RWPE1 (cell line): Measurements from ENCODE around the gene FOCAD.

Source experiments
- CTCF ChIA-PET: fragments of 350-600 bp; sonication (Branson Sonifier 250); formaldehyde crosslinking; extraction: SDS; loops from one replicate; lab custom pipeline; 2021; lab: Yijun Ruan, JAX
- POLR2A ChIA-PET: fragments of 400-600 bp; formaldehyde crosslinking; extraction: SDS; loops from one replicate; lab custom pipeline; 2020; ENCODE audit warnings: antibody characterized with exemption; ENCODE audit not compliant: low non-redundant PET; lab: Yijun Ruan, JAX
- DNase-seq: peaks from one replicate; pipeline ENCODE4 v3.0.0; 2012; ENCODE audit warnings: low spot score
- H3K27ac ChIP-seq: fragments of 450-650 bp; 2 replicates; pipeline ENCODE4 v1.5.1; 2017
- CTCF ChIP-seq: fragments of 450-650 bp; conservative IDR thresholded peaks from 2 replicates; pipeline ENCODE4 v1.5.1; 2017; ENCODE audit warnings: low read depth, mild to moderate bottlenecking

Gene FOCAD

GRCh38 chr9:20689833-20690232 lies 5.8 kb downstream of the FOCAD start:
- CTCF ChIA-PET, result no interaction called here
- no peak for TF ChIP-seq CTCF
- POLR2A ChIA-PET, result no interaction called here
- DNase-seq, result no peak
- H3K27ac ChIP-seq, result no peak overlapping the region

GRCh38 chr9:20692554-20692953 lies 8.5 kb downstream of the FOCAD start:
- CTCF ChIA-PET, result no interaction called here
- no peak for DNase-seq
- no peak for TF ChIP-seq CTCF
- no peak overlapping the region for H3K27ac ChIP-seq
- POLR2A ChIA-PET, result no interaction called here

GRCh38 chr9:20693068-20693467 lies 9.0 kb downstream of the FOCAD start:
- no peak for DNase-seq

GRCh38 chr9:20694248-20694647 lies 10.2 kb downstream of the FOCAD start:
- no peak overlapping the region for H3K27ac ChIP-seq
- DNase-seq, result no peak
- ChIA-PET POLR2A (no interaction called here), CTCF (interaction anchor here (0.5 to 0.7 kb wide), 2 partner anchors 22 to 256 kb away, joined by 3 read pairs; no protein-coding TSS in a partner anchor)
- no peak for TF ChIP-seq CTCF

More at GRCh38 chr9:20693068-20693467, 9.0 kb downstream of the FOCAD start:
- no peak overlapping the region for H3K27ac ChIP-seq
- CTCF ChIA-PET, result no interaction called here
- no peak for TF ChIP-seq CTCF
- POLR2A ChIA-PET, result no interaction called here

- H3K27ac ChIP-seq, result no peak overlapping the region
- no peak for TF ChIP-seq CTCF
- no peak for DNase-seq
- POLR2A ChIA-PET, result no interaction called here
- CTCF ChIA-PET, result interaction anchor here (0.6 kb wide), 1 partner anchor 69 kb away, joined by 8 read pairs; no protein-coding TSS in a partner anchor
Observed at GRCh38 chr9:20697021-20697719, 13.1 kb downstream of the FOCAD start.

GRCh38 chr9:20698782-20699181 lies 14.7 kb downstream of the FOCAD start:
- ChIA-PET CTCF (no interaction called here), POLR2A (no interaction called here)
- TF ChIP-seq CTCF, result no peak
- H3K27ac ChIP-seq, result no peak overlapping the region
- DNase-seq, result no peak
